Measurements from ENCODE around the gene APOB. TPM values are rescaled to one million over a fixed set of nuclear protein-coding genes. Genes with fewer than 3 reads are reported as not detected.

APOB gene
- total and polyA plus RNA-seq, 8 donors: 0.03 to 3.2 (median 0.09) TPM

DNA sequence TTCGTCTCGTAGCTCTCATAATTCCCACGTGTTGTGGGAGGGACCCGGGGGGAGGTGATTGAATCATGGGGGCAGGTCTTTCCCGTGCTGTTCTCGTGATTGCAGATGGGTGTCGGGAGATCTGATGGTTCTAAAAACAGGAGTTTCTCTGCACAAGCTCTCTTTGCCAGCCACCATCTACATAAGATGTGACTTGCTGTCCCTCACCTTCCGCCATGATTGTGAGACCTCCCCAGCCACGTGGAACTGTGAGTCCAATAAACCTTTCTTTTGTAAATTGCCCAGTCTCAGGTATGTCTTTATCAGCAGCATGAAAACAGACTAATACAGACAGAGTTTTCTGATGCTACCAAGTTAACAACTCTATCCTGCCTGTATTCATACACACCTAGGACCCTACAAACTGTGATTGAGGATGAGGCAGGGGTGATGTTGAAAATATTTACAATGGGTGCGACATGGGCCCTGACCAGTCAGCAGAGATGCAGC is 3.9 kb downstream of the APOB start:
- Histone ChIP-seq H3K4me1 (peaks cover 0 to 10% (median 0%) of the 10 kb centered on the region in 3 donors), H3K4me3 (no peak overlapping the region), H3K9me3 (no peaks in the 10 kb centered on the region), H3K36me3 (no peaks in the 10 kb centered on the region), H3K27ac (no peak overlapping the region), H3K27me3 (peaks cover 0 to 5% (median 0%) of the 10 kb centered on the region in 4 donors)
- intact Hi-C loops (cut with DNase I): loop anchor here in 1 of 3 donors (5.0 to 10.0 kb wide), 2 partner anchors 72 to 275 kb away; no protein-coding TSS in a partner anchor
- no peak for FAIRE-seq
- TF ChIP-seq, protein P1, sequence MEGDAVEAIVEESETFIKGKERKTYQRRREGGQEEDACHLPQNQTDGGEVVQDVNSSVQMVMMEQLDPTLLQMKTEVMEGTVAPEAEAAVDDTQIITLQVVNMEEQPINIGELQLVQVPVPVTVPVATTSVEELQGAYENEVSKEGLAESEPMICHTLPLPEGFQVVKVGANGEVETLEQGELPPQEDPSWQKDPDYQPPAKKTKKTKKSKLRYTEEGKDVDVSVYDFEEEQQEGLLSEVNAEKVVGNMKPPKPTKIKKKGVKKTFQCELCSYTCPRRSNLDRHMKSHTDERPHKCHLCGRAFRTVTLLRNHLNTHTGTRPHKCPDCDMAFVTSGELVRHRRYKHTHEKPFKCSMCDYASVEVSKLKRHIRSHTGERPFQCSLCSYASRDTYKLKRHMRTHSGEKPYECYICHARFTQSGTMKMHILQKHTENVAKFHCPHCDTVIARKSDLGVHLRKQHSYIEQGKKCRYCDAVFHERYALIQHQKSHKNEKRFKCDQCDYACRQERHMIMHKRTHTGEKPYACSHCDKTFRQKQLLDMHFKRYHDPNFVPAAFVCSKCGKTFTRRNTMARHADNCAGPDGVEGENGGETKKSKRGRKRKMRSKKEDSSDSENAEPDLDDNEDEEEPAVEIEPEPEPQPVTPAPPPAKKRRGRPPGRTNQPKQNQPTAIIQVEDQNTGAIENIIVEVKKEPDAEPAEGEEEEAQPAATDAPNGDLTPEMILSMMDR (IDR thresholded peaks at IDR 0.05): no peak
- WGBS, 2 donors: 52 to 63% methylated on average over 10 of the region's 10 CpGs
- no peak for DNase-seq
- no peak for ATAC-seq

DNA sequence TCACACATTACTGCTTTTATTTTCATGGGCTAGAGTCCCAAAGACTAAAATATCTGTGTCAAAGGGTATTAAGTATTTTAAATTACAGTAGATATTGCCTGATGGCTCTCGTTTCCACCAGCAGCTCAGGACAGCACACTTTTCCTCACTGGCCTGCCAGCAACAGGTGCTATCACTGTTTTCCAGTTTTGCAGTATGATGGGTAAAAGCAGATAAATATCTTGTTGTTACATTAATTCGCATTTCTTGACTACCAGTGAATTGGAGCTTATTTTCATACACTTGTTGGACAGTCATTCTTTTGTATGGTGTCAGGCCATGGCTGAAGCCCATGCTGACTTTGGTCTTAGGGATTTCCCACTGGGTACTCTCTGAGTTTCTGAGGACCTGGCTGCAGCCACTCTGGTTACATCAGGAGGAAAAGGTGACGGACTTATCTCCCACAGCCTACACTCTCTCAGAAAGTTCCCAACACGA is 4.8 kb downstream of the APOB start:
- 31 to 39% methylated on average over 4 of the region's 4 CpGs for WGBS, 2 donors

DNA sequence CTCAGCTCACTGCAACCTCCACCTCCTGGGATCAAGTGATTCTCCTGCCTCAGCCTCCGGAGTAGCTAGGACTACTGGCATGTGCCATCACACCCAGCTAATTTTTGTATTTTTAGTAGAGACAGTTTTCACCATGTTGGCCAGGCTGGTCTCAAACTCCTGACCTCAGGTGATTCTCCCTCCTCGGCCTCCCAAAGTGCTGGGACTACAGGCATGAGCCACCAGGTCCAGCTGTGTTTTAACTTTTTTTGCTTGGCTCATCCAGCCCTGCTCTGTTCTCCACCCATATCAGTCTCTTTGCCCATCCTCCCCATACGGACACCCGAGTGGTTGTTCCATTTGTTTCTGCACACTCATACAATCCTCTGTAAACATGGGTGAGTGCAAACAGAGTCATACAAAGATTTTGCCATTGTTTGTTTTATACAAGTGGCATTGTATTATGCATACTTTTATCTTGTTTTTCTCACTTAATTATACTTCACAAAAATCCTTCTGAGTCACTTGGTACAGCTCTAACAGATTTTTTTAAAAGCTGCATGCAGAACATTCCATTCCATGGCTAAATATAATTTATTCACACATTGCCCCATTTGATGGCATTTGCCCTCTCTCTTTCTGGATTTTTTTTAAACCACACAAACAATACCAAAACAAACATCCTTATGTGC is 5.3 kb downstream of the APOB start:
- TF ChIP-seq, protein P1 (IDR thresholded peaks at IDR 0.05): no peak
- Histone ChIP-seq H3K4me1 (peaks cover 0 to 4% (median 0%) of the 10 kb centered on the region in 3 donors), H3K9me3 (no peaks in the 10 kb centered on the region), H3K27ac (no peak overlapping the region), H3K27me3 (peaks cover 0 to 5% (median 0%) of the 10 kb centered on the region in 4 donors), H3K4me3 (no peak overlapping the region), H3K36me3 (no peaks in the 10 kb centered on the region)
- FAIRE-seq (no peak), DNase-seq (no peak), ATAC-seq (peak in 2 of 4 donors; percentile 38 to 49)
- WGBS, 2 donors: 34 to 39% methylated on average over 4 of the region's 4 CpGs
- intact Hi-C loops (cut with DNase I): no loop called here

More for the DNA sequence above, 4.8 kb downstream of the APOB start:
- H3K4me1 ChIP-seq: peaks cover 0 to 10% (median 0%) of the 10 kb centered on the region in 3 donors
- TF ChIP-seq, protein P1 (IDR thresholded peaks at IDR 0.05): no peak
- no peaks in the 10 kb centered on the region for H3K36me3 ChIP-seq
- intact Hi-C loops (cut with DNase I): no loop called here
- no peak for DNase-seq
- H3K9me3 ChIP-seq: no peaks in the 10 kb centered on the region
- no peak for ATAC-seq
- peaks cover 0 to 5% (median 0%) of the 10 kb centered on the region in 4 donors for H3K27me3 ChIP-seq
- no peak for FAIRE-seq
- H3K27ac ChIP-seq: no peak overlapping the region
- H3K4me3 ChIP-seq: no peak overlapping the region

DNA sequence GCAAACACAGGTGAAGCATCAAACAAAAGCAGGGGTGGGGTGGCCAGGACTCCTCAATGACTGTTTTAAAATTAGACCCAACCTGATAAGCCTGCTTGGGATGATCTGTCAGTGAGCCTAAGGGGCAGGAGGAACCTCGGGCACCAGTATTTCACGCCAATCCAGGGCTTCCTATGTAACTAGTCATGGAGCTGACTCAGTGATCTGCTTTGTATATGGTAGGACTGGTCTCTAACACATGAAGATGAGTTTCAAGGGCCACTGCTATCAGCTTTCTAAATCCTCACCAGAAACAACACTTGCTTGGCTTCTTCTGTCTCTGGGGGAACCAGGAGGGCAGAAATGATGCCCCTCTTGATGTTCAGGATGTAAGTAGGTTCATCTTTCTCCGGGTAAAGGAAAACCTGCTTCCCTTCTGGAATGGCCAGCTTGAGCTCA is 6.2 kb downstream of the APOB start:
- H3K9me3 ChIP-seq: no peaks in the 10 kb centered on the region
- FAIRE-seq: no peak
- TF ChIP-seq, protein P1 (IDR thresholded peaks at IDR 0.05): no peak
- peaks cover 0 to 5% (median 0%) of the 10 kb centered on the region in 4 donors for H3K27me3 ChIP-seq
- WGBS, 2 donors: 40 to 54% methylated on average over 3 of the region's 3 CpGs
- H3K4me3 ChIP-seq: no peak overlapping the region
- H3K4me1 ChIP-seq: no peaks in the 10 kb centered on the region
- intact Hi-C loops (cut with DNase I): no loop called here
- no peak for ATAC-seq
- H3K27ac ChIP-seq: no peak overlapping the region
- H3K36me3 ChIP-seq: no peaks in the 10 kb centered on the region
- DNase-seq: no peak

Data from pancreas (tissue), 10 donors.